Naive thymus-derived CD4-positive, alpha-beta T cell (primary cell): ENCODE data around the gene SLCO3A1. TPM values are rescaled to one million over a fixed set of nuclear protein-coding genes. Genes with fewer than 3 reads are reported as not detected.

ENCODE experiments used
- ATAC-seq: fragments of 150-1000 bp; cut with Tn5 transposase; 2 replicates; pipeline ENCODE4 v1.10.0; 2021; ENCODE audit warnings: mild to moderate bottlenecking, moderate library complexity
- CTCF ChIA-PET: fragments of 350-600 bp; sonication (Branson Sonifier 250); formaldehyde crosslinking; loops from one replicate; lab custom pipeline; 2021; ENCODE audit warnings: antibody characterized with exemption; lab: Charles Lee
- POLR2A ChIA-PET: fragments of 350-600 bp; sonication (Branson Sonifier 250); formaldehyde crosslinking; loops from one replicate; lab custom pipeline; 2021; ENCODE audit warnings: antibody characterized with exemption, inconsistent platforms; lab: Charles Lee
- DNase-seq, 9 donors: peaks; one replicate each; pipeline versions ENCODE4 v3.0.0 to v3.0.0-alpha.2; 2020 to 2022; ENCODE audit warnings: mixed read lengths in 1 of 9
- H3K27ac ChIP-seq: one replicate; pipeline ENCODE4 v1.7.0; 2013; ENCODE audit warnings: mild to moderate bottlenecking, low read depth, low read length, moderate library complexity
- H3K27me3 ChIP-seq, 2 donors: one replicate each; pipeline ENCODE4 v1.7.0; 2013; ENCODE audit warnings: low read length in 2 of 2, mild to moderate bottlenecking in 2 of 2, moderate library complexity in 2 of 2; ENCODE audit not compliant: control insufficient read depth in 2 of 2, insufficient read depth in 2 of 2
- H3K36me3 ChIP-seq, 3 experiments: 1 replicate in 2 of 3; 2 replicates in 1 of 3; pipeline ENCODE4 v1.7.0; 2013; ENCODE audit warnings: low read length in 3 of 3, mild to moderate bottlenecking in 3 of 3, moderate library complexity in 1 of 3; ENCODE audit not compliant: insufficient read depth in 3 of 3, control insufficient read depth in 2 of 3
- H3K4me1 ChIP-seq, 2 donors: one replicate each; pipeline ENCODE4 v1.7.0; 2013; ENCODE audit warnings: low read length in 2 of 2, mild to moderate bottlenecking in 2 of 2, moderate library complexity in 1 of 2; ENCODE audit not compliant: control insufficient read depth in 2 of 2, insufficient read depth in 2 of 2
- H3K4me3 ChIP-seq: 2 replicates; pipeline ENCODE4 v1.7.0; 2013; ENCODE audit warnings: mild to moderate bottlenecking, low read length
- H3K9me3 ChIP-seq, 3 experiments: 1 replicate in 2 of 3; 2 replicates in 1 of 3; pipeline ENCODE4 v1.7.0; 2013; ENCODE audit warnings: low read length in 3 of 3; ENCODE audit not compliant: control insufficient read depth in 2 of 3
- H3K27ac Mint-ChIP-seq, 9 donors: one replicate each; pipeline ENCODE4 v1.8.0; 2020 to 2022; ENCODE audit warnings: mixed read lengths in 9 of 9, mild to moderate bottlenecking in 8 of 9, moderate library complexity in 5 of 9, inconsistent platforms in 2 of 9
- H3K27me3 Mint-ChIP-seq, 5 donors: one replicate each; pipeline ENCODE4 v1.8.0; 2021 to 2022; ENCODE audit warnings: mixed read lengths in 5 of 5, mild to moderate bottlenecking in 1 of 5
- H3K36me3 Mint-ChIP-seq, 5 donors: one replicate each; pipeline ENCODE4 v1.8.0; 2020 to 2022; ENCODE audit warnings: mixed read lengths in 5 of 5, mild to moderate bottlenecking in 3 of 5, inconsistent platforms in 1 of 5
- H3K4me1 Mint-ChIP-seq, 7 donors: one replicate each; pipeline ENCODE4 v1.8.0; 2020 to 2022; ENCODE audit warnings: mixed read lengths in 7 of 7, mild to moderate bottlenecking in 3 of 7, inconsistent platforms in 1 of 7
- H3K4me3 Mint-ChIP-seq, 10 donors: one replicate each; pipeline ENCODE4 v1.8.0; 2020 to 2022; ENCODE audit warnings: mild to moderate bottlenecking in 10 of 10, mixed read lengths in 10 of 10, moderate library complexity in 6 of 10, inconsistent platforms in 2 of 10
- H3K9me3 Mint-ChIP-seq, 11 donors: one replicate each; pipeline ENCODE4 v1.8.0; 2020 to 2022; ENCODE audit warnings: mixed read lengths in 11 of 11, mild to moderate bottlenecking in 4 of 11, inconsistent platforms in 1 of 11, moderate library complexity in 1 of 11
- intact Hi-C, 2 donors: fragments of 100-400 bp; cut with micrococcal nuclease; formaldehyde crosslinking; loops; one replicate each; pipeline ENCODE4 v1.15.1; 2023
- polyA plus RNA-seq, 2 donors: library from polyadenylated mRNA; unstranded; fragments of 300-500 nt; fragmentation: Illumina TruSeq; gene quantifications; one replicate each; pipeline ENCODE4 v1.2.3, GENCODE V29; 2021
- total RNA-seq, 6 experiments: library from RNA in 5 of 6; stranded (reverse) in 5 of 6; gene quantifications; 1 replicate in 5 of 6; 2 replicates in 1 of 6; pipeline ENCODE4 v1.2.3 and lab custom pipeline; 2021 to 2026

Gene SLCO3A1
- total and polyA plus RNA-seq, 7 experiments from 2014 or later: 15.4 to 69.1 (median 24.3) TPM

DNA sequence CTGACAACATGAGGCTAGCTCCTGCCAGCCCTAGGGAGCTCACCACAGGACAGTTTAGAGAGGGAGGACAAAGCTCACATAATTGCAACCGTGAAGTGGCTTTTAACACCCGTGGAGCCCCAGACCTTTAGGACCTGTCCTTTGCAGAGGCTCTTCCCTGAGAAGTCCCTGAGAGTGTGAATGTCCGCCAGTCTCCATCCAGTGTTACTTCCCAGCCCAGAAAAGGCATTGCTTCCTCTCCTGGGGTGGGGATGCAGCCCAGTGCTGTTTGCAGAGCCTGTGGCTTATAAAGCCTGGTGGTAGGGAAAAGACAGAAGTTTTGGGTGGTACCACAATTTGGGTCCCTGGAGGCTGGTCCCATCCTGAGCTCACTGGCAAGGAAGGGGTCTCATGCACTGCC is 182.0 kb downstream of the SLCO3A1 start:
- Histone ChIP-seq H3K27me3 (no peaks in the 10 kb centered on the region), H3K4me1 (no peaks in the 10 kb centered on the region), H3K27ac (no peak overlapping the region), H3K4me3 (no peak overlapping the region), H3K36me3 (no peaks in the 10 kb centered on the region), H3K9me3 (no peaks in the 10 kb centered on the region)
- ChIA-PET CTCF (no interaction called here), POLR2A (no interaction called here)
- peaks cover 0 to 22% (median 0%) of the 10 kb centered on the region in 5 donors for H3K36me3 Mint-ChIP-seq
- intact Hi-C loops: no loop called here
- H3K4me3 Mint-ChIP-seq: no peak overlapping the region
- H3K27me3 Mint-ChIP-seq: no peaks in the 10 kb centered on the region
- peaks cover 0 to 49% (median 18%) of the 10 kb centered on the region in 7 donors for H3K4me1 Mint-ChIP-seq
- peaks cover 0 to 25% (median 4%) of the 10 kb centered on the region in 11 donors for H3K9me3 Mint-ChIP-seq
- H3K27ac Mint-ChIP-seq: no peak overlapping the region
- DNase-seq: no peak
- no peak for ATAC-seq

DNA sequence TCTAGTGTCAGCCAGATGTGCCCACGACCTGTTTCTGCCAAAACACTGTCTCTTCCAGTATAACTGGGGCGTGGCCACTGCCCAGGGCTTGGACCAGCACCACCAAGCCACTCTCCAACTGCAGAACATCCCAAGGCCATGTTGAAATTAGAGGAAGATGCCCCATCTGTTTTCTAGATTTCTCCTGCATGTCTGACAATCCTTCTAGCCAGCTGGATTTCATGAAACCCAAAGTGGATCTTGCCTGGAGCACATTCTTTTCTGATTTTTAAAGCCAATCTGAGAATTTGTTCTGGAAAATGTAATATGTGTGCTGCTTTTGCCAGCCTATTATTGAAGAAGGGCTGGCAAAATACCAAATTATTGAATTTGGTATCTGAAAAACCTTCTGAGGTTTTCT is 182.5 kb downstream of the SLCO3A1 start:
- ChIA-PET CTCF (no interaction called here), POLR2A (no interaction called here)
- H3K4me3 Mint-ChIP-seq: no peak overlapping the region
- Histone ChIP-seq H3K9me3 (no peaks in the 10 kb centered on the region), H3K36me3 (no peaks in the 10 kb centered on the region), H3K4me3 (no peak overlapping the region), H3K27me3 (no peaks in the 10 kb centered on the region), H3K27ac (no peak overlapping the region), H3K4me1 (no peaks in the 10 kb centered on the region)
- no peak overlapping the region for H3K27ac Mint-ChIP-seq
- DNase-seq: no peak
- no peaks in the 10 kb centered on the region for H3K27me3 Mint-ChIP-seq
- peaks cover 0 to 22% (median 0%) of the 10 kb centered on the region in 5 donors for H3K36me3 Mint-ChIP-seq
- intact Hi-C loops: no loop called here
- peaks cover 0 to 25% (median 4%) of the 10 kb centered on the region in 11 donors for H3K9me3 Mint-ChIP-seq
- no peak for ATAC-seq
- H3K4me1 Mint-ChIP-seq: peaks cover 4 to 51% (median 20%) of the 10 kb centered on the region in 7 donors

DNA sequence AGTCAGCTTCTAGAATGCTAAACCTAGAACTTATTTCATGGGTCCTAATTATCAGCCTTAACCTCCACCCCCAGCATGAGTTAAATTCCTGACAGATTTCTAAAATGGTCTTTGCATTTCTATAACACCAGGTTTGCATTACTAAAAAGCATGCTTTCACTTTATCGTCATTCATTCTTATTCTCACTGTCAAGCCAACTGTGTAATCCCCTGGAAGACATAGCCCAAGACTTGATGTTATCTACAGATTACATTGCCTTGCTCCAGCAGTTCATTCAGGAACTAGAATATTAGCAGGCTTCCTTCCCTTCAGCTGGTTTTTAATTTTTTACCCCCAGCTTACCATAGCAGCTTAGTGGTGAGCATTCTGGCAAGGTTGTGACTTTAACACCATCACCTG is 184.0 kb downstream of the SLCO3A1 start:
- H3K27ac ChIP-seq: no peak overlapping the region
- no peak overlapping the region for H3K4me3 ChIP-seq
- Mint-ChIP-seq H3K4me1 (peaks cover 7 to 51% (median 23%) of the 10 kb centered on the region in 7 donors), H3K4me3 (no peak overlapping the region), H3K27ac (no peak overlapping the region), H3K27me3 (no peaks in the 10 kb centered on the region), H3K9me3 (peaks cover 0 to 25% (median 4%) of the 10 kb centered on the region in 11 donors), H3K36me3 (peaks cover 0 to 22% (median 0%) of the 10 kb centered on the region in 5 donors)
- ChIA-PET CTCF (no interaction called here), POLR2A (no interaction called here)
- H3K27me3 ChIP-seq: no peaks in the 10 kb centered on the region
- DNase-seq (no peak), ATAC-seq (no peak)
- H3K4me1 ChIP-seq: no peaks in the 10 kb centered on the region
- no peaks in the 10 kb centered on the region for H3K36me3 ChIP-seq
- no peaks in the 10 kb centered on the region for H3K9me3 ChIP-seq
- intact Hi-C loops: no loop called here

DNA sequence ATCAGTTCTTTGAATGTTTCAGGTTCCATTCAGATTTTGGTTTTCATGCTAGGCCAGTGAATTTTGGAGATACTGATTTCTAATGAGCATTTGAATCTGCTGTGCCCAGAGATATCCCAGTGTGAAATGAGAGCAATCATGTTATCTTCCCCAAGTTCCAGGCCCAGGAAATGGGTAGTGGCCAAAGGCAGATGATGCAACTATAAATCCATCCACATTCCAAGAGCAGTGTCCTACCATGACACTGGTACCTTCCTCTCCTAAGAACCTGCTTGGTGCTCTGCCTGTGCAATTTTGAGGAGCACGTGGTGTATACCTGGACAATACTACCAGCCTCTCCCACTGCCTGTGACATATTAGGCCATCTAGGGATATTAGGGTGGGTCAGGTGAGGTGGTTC is 186.8 kb downstream of the SLCO3A1 start:
- CTCF ChIA-PET: no interaction called here
- H3K4me3 Mint-ChIP-seq: no peak overlapping the region
- Histone ChIP-seq H3K36me3 (no peaks in the 10 kb centered on the region), H3K4me3 (no peak overlapping the region), H3K27ac (no peak overlapping the region), H3K9me3 (no peaks in the 10 kb centered on the region), H3K27me3 (no peaks in the 10 kb centered on the region), H3K4me1 (peaks cover 0 to 4% of the 10 kb centered on the region in 2 donors)
- intact Hi-C loops: no loop called here
- peaks cover 0 to 25% (median 4%) of the 10 kb centered on the region in 11 donors for H3K9me3 Mint-ChIP-seq
- DNase-seq (no peak), ATAC-seq (no peak)
- POLR2A ChIA-PET: no interaction called here
- H3K27ac Mint-ChIP-seq: no peak overlapping the region
- peaks cover 0 to 14% (median 0%) of the 10 kb centered on the region in 5 donors for H3K36me3 Mint-ChIP-seq
- H3K27me3 Mint-ChIP-seq: no peaks in the 10 kb centered on the region
- H3K4me1 Mint-ChIP-seq: peaks cover 10 to 58% (median 33%) of the 10 kb centered on the region in 7 donors

DNA sequence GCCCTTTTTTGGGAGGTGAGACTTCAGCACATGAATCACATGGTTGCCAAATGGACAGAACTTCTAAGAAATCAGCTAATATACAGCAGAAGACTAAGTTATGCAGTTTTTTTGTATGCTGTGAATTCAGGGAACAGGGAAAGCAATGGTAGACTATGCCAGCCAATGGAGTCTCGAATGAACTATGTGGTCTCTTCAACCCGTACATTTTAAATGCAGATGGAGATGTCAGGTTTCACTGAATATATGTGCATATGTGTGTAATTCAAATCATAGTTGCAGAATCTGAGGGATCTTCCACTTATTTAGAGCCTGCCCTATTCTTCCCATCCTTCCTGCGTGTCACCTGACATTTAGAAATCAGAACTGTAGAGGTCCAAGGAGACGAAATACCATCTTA is 187.9 kb downstream of the SLCO3A1 start:
- no peaks in the 10 kb centered on the region for H3K9me3 ChIP-seq
- intact Hi-C loops: no loop called here
- H3K27ac ChIP-seq: no peak overlapping the region
- H3K4me1 ChIP-seq: peaks cover 0 to 4% of the 10 kb centered on the region in 2 donors
- ChIA-PET POLR2A (no interaction called here), CTCF (no interaction called here)
- no peak for DNase-seq
- no peak for ATAC-seq
- H3K36me3 ChIP-seq: no peaks in the 10 kb centered on the region
- Mint-ChIP-seq H3K9me3 (peaks cover 0 to 25% (median 4%) of the 10 kb centered on the region in 11 donors), H3K27me3 (no peaks in the 10 kb centered on the region), H3K27ac (no peak overlapping the region), H3K4me1 (peaks cover 10 to 62% (median 33%) of the 10 kb centered on the region in 7 donors), H3K4me3 (no peak overlapping the region), H3K36me3 (peaks cover 0 to 14% (median 0%) of the 10 kb centered on the region in 5 donors)
- H3K4me3 ChIP-seq: no peak overlapping the region
- no peaks in the 10 kb centered on the region for H3K27me3 ChIP-seq

DNA sequence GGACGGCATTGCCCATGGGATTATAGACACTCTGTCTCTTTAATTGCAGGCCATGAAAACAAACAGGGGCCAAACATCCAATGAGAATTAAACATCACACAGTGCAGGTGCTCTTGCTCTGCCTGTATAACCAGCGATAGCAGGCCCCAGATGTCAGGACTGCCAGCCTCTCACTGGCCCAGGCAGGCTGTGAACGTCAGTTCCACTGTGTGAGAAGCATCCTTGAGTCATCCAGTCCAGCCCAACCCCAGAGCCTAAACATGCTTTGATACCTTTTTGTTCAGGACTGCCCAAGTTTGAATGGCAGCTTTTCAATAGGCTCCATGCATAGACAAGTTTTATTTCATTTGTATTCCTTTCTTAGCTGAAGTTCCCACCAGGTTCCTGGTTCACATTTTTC is 189.8 kb downstream of the SLCO3A1 start:
- DNase-seq (no peak), ATAC-seq (no peak)
- Mint-ChIP-seq H3K4me3 (no peak overlapping the region), H3K27ac (no peak overlapping the region), H3K36me3 (peaks cover 0 to under 1% (median 0%) of the 10 kb centered on the region in 5 donors), H3K9me3 (peaks cover 0 to 12% (median 4%) of the 10 kb centered on the region in 11 donors), H3K27me3 (no peaks in the 10 kb centered on the region), H3K4me1 (peaks cover 10 to 67% (median 33%) of the 10 kb centered on the region in 7 donors)
- Histone ChIP-seq H3K4me3 (no peak overlapping the region), H3K9me3 (no peaks in the 10 kb centered on the region), H3K27me3 (no peaks in the 10 kb centered on the region), H3K27ac (no peak overlapping the region), H3K4me1 (peaks cover 0 to 4% of the 10 kb centered on the region in 2 donors), H3K36me3 (no peaks in the 10 kb centered on the region)
- intact Hi-C loops: no loop called here
- ChIA-PET CTCF (no interaction called here), POLR2A (no interaction called here)

DNA sequence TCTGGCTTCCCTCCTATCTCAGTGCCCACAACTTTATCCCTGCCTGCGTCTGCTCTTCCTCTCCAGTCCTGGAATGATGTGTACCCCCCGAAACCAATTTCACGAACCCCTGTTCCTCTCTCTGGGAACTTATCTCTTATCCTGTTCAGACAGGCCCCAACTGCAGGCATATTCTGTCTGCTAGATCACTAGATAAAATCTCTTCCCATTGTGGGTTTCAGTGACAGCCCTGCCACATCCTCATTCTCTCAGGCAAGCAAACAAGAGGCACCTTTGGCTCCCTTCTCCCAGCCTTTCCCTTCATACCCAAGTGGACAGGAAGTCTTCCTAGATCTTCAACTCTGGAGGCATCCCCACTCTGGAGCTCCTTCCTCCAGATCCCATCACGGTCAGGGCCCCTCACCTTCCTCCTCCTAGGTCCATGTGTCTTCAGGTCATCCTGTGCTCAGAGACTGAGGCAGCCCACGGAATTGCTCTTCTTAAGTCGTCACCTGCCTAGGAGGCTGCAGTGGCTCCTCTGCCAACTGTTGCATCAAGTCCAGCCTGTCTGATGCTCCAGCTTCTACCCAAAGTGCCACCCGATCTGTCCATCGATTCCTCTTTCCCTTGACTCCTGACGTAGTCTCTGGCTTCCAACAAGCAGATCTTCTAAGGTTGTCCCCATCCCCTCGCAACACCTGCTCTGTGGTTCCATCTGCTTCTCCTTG is 190.8 kb downstream of the SLCO3A1 start:
- Histone ChIP-seq H3K9me3 (no peaks in the 10 kb centered on the region), H3K4me3 (no peak overlapping the region), H3K36me3 (no peaks in the 10 kb centered on the region), H3K4me1 (peaks cover 0 to 4% of the 10 kb centered on the region in 2 donors), H3K27me3 (no peaks in the 10 kb centered on the region), H3K27ac (no peak overlapping the region)
- ChIA-PET POLR2A (no interaction called here), CTCF (no interaction called here)
- Mint-ChIP-seq H3K4me1 (peaks cover 10 to 63% (median 33%) of the 10 kb centered on the region in 7 donors), H3K27ac (peak overlapping the region in 2 of 9 donors; percentile 23 to 79), H3K27me3 (no peaks in the 10 kb centered on the region), H3K9me3 (peaks cover 0 to 6% (median 0%) of the 10 kb centered on the region in 11 donors), H3K36me3 (no peaks in the 10 kb centered on the region), H3K4me3 (no peak overlapping the region)
- DNase-seq (no peak), ATAC-seq (no peak)
- intact Hi-C loops: no loop called here
